Thoracic aorta (tissue), 2 donors: Measurements from ENCODE around the gene ETV2. TPM values are rescaled to one million over a fixed set of nuclear protein-coding genes. Genes with fewer than 3 reads are reported as not detected.

Experiments used
- ATAC-seq: fragments of 150-250 bp; one replicate; pipeline ENCODE4 v1.8.0; 2017; ENCODE audit warnings: low read depth; ENCODE audit not compliant: insufficient number of reproducible peaks, low FRiP score
- DNase-seq: peaks from one replicate; pipeline ENCODE4 v3.0.0-alpha.2; 2020; ENCODE audit warnings: low spot score
- H3K27ac ChIP-seq, 2 donors: fragments of 200-600 bp; sonication (generic); 1 replicate in 1 of 2; 2 replicates in 1 of 2; pipeline ENCODE4 v1.5.1; 2016; ENCODE audit warnings: mild to moderate bottlenecking in 2 of 2, moderate library complexity in 2 of 2
- H3K27me3 ChIP-seq: fragments of 200-600 bp; sonication (generic); replicated peaks from 2 replicates; pipeline ENCODE4 v1.6.0; 2016; ENCODE audit warnings: mild to moderate bottlenecking; ENCODE audit not compliant: insufficient read depth
- H3K36me3 ChIP-seq: fragments of 200-600 bp; sonication (generic); one replicate; pipeline ENCODE4 v1.5.1; 2016
- H3K4me1 ChIP-seq, 2 donors: fragments of 200-600 bp; sonication (generic); 1 replicate in 1 of 2; 2 replicates in 1 of 2; pipeline versions ENCODE4 v1.5.1 to v1.6.0; 2016; ENCODE audit warnings: low read depth in 2 of 2, mild to moderate bottlenecking in 1 of 2; ENCODE audit not compliant: control insufficient read depth in 1 of 2
- H3K4me3 ChIP-seq: fragments of 200-600 bp; sonication (generic); 2 replicates; pipeline ENCODE4 v1.5.1; 2016; ENCODE audit warnings: mild to moderate bottlenecking
- H3K9me3 ChIP-seq: fragments of 200-600 bp; sonication (generic); 2 replicates; pipeline ENCODE4 v1.5.1; 2016
- CTCF ChIP-seq: fragments of 200-600 bp; sonication (generic); IDR thresholded peaks from one replicate; pipeline ENCODE4 v1.5.1; 2019; ENCODE audit warnings: antibody characterized with exemption
- total RNA-seq, 2 donors: library from RNA; depleted of rRNA; stranded (reverse); fragments of >200 nt; gene quantifications; one replicate each; pipeline versions ENCODE4 v1.1.0 to v1.2.3, GENCODE V29; 2016

ETV2 gene
- total RNA-seq, 2 donors from 2014 or later: not detected

- H3K36me3 ChIP-seq: peaks cover 52% of the 10 kb centered on the region
- H3K4me3 ChIP-seq: no peak overlapping the region
- no peak overlapping the region for H3K27ac ChIP-seq
- H3K4me1 ChIP-seq: no peaks in the 10 kb centered on the region
- ATAC-seq (no peak), DNase-seq (no peak)
- no peaks in the 10 kb centered on the region for H3K27me3 ChIP-seq
- H3K9me3 ChIP-seq: no peaks in the 10 kb centered on the region
- no peak for TF ChIP-seq CTCF
These were observed 4.4 kb upstream of the ETV2 start for GRCh38 chr19:35637165-35637564.

GRCh38 chr19:35639321-35639639 is 2.3 kb upstream of the ETV2 start:
- H3K36me3 ChIP-seq: peaks cover 31% of the 10 kb centered on the region
- no peak for DNase-seq
- no peak for ATAC-seq
- H3K27ac ChIP-seq: no peak overlapping the region
- no peak for TF ChIP-seq CTCF
- H3K4me1 ChIP-seq: peaks cover 0 to 9% of the 10 kb centered on the region in 2 donors
- H3K9me3 ChIP-seq: no peaks in the 10 kb centered on the region
- no peak overlapping the region for H3K4me3 ChIP-seq
- H3K27me3 ChIP-seq: no peaks in the 10 kb centered on the region

GRCh38 chr19:35639863-35640262 is 1.7 kb upstream of the ETV2 start:
- no peak overlapping the region for H3K27ac ChIP-seq
- no peaks in the 10 kb centered on the region for H3K27me3 ChIP-seq
- DNase-seq: no peak
- no peak for ATAC-seq
- TF ChIP-seq CTCF: no peak
- peaks cover 27% of the 10 kb centered on the region for H3K36me3 ChIP-seq
- H3K9me3 ChIP-seq: no peaks in the 10 kb centered on the region
- H3K4me1 ChIP-seq: peaks cover 0 to 10% of the 10 kb centered on the region in 2 donors
- no peak overlapping the region for H3K4me3 ChIP-seq

- no peak for TF ChIP-seq CTCF
- peaks cover 0 to 14% of the 10 kb centered on the region in 2 donors for H3K4me1 ChIP-seq
- ATAC-seq: no peak
- no peak for DNase-seq
- no peak overlapping the region for H3K4me3 ChIP-seq
- H3K27me3 ChIP-seq: no peaks in the 10 kb centered on the region
- no peaks in the 10 kb centered on the region for H3K9me3 ChIP-seq
- H3K36me3 ChIP-seq: peaks cover 9% of the 10 kb centered on the region
- no peak overlapping the region for H3K27ac ChIP-seq
These were observed 767 bp downstream of the ETV2 start for GRCh38 chr19:35642312-35642711.

- Histone ChIP-seq H3K36me3 (peaks cover 4% of the 10 kb centered on the region), H3K4me1 (peaks cover 4 to 19% of the 10 kb centered on the region in 2 donors), H3K9me3 (no peaks in the 10 kb centered on the region), H3K27ac (peak overlapping the region; percentile 76 to 88), H3K27me3 (no peaks in the 10 kb centered on the region), H3K4me3 (peak overlapping the region; percentile 86)
- ATAC-seq (no peak), DNase-seq (no peak)
- TF ChIP-seq CTCF: no peak
These were observed 1.3 kb downstream of the ETV2 start for GRCh38 chr19:35642798-35643254.
